Measurements from ENCODE around the gene DHX35. TPM values are rescaled to one million over a fixed set of nuclear protein-coding genes. Genes with fewer than 3 reads are reported as not detected.

DHX35 gene
- total RNA-seq, 1 experiment from 2014 or later: 12.2 TPM

GRCh38 chr20:38973107-38973506, 11.0 kb downstream of the DHX35 start:
- CTCF ChIA-PET: no interaction called here
- H3K27ac ChIP-seq (ENCODE audit: low read length): no peak overlapping the region
- no peak overlapping the region for H3K4me3 ChIP-seq (ENCODE audit: low read depth in 2 of 2, low read length in 2 of 2)
- TF ChIP-seq CTCF (IDR thresholded peaks at IDR 0.05): no peak
- TF ChIP-seq POLR2AphosphoS5 (IDR thresholded peaks at IDR 0.05; ENCODE audit: low read depth, low read length): no peak
- TF ChIP-seq REST (IDR thresholded peaks at IDR 0.05; ENCODE audit: insufficient read depth in 1 of 2, low read depth in 2 of 2, low read length in 1 of 2): no peak
- no peak for TF ChIP-seq TCF7L2 (IDR thresholded peaks at IDR 0.05; ENCODE audit: low read depth, low read length)
- TF ChIP-seq SIN3A (IDR thresholded peaks at IDR 0.05; ENCODE audit: borderline replicate concordance, insufficient read depth, low read depth, low read length): no peak
- H3K9me3 ChIP-seq (ENCODE audit: control insufficient read depth, insufficient read depth, low read depth, low read length): no peaks in the 10 kb centered on the region
- H3K4me1 ChIP-seq (ENCODE audit: control insufficient read depth, insufficient read depth, low read length): no peaks in the 10 kb centered on the region
- ATAC-seq: no peak
- DNase-seq (ENCODE audit: low read depth, low spot score): no peak
- H3K27me3 ChIP-seq (ENCODE audit: control insufficient read depth, insufficient read depth, low read length): no peaks in the 10 kb centered on the region
- POLR2A ChIA-PET: no interaction called here
- no TSS peak for BruUV-seq (replicated peaks)
- H3K36me3 ChIP-seq (ENCODE audit: control insufficient read depth, insufficient read depth, low read length): 0 out of 2 replicates have a peak, but pooled peaks cover 2% of the 10 kb centered on the region
- intact Hi-C loops (cut with micrococcal nuclease; ENCODE audit: unreplicated experiment) (no loop called here), in situ Hi-C loops (cut with HindIII; ENCODE audit: low pct_unique_long_range_greater_than_20kb, low sequenced_read_pairs) (no loop called here)

GRCh38 chr20:38973645-38974044, 11.5 kb downstream of the DHX35 start:
- ATAC-seq (no peak), DNase-seq (ENCODE audit: low read depth, low spot score) (no peak)
- BruUV-seq (replicated peaks): no TSS peak
- no peaks in the 10 kb centered on the region for H3K27me3 ChIP-seq (ENCODE audit: control insufficient read depth, insufficient read depth, low read length)
- CTCF ChIA-PET: no interaction called here
- H3K36me3 ChIP-seq (ENCODE audit: control insufficient read depth, insufficient read depth, low read length): 0 out of 2 replicates have a peak, but pooled peaks cover 2% of the 10 kb centered on the region
- in situ Hi-C loops (cut with HindIII; ENCODE audit: low pct_unique_long_range_greater_than_20kb, low sequenced_read_pairs) (no loop called here), intact Hi-C loops (cut with micrococcal nuclease; ENCODE audit: unreplicated experiment) (no loop called here)
- no peak overlapping the region for H3K4me3 ChIP-seq (ENCODE audit: low read depth in 2 of 2, low read length in 2 of 2)
- H3K9me3 ChIP-seq (ENCODE audit: control insufficient read depth, insufficient read depth, low read depth, low read length): no peaks in the 10 kb centered on the region
- POLR2A ChIA-PET: no interaction called here
- no peak overlapping the region for H3K27ac ChIP-seq (ENCODE audit: low read length)
- H3K4me1 ChIP-seq (ENCODE audit: control insufficient read depth, insufficient read depth, low read length): no peaks in the 10 kb centered on the region
- TF ChIP-seq REST (IDR thresholded peaks at IDR 0.05; ENCODE audit: insufficient read depth in 1 of 2, low read depth in 2 of 2, low read length in 1 of 2): no peak

Data from Panc1 (cell line).